HEK293 (cell line): ENCODE measurements around the gene DDOST.

Experiments
- CTCF ChIA-PET: fragments of 350-600 bp; formaldehyde crosslinking; extraction: SDS; loops from one replicate; lab custom pipeline; 2021; ENCODE audit warnings: antibody characterized with exemption; lab: Yijun Ruan, JAX
- POLR2A ChIA-PET: fragments of 300-600 bp; formaldehyde crosslinking; extraction: SDS; loops from one replicate; lab custom pipeline; 2020; ENCODE audit warnings: antibody characterized with exemption, inconsistent platforms; lab: Yijun Ruan, JAX
- H3K27ac ChIP-seq: fragments of 200-500 bp; sonication (Bioruptor generic); 2 replicates; pipeline ENCODE4 v1.5.1; 2014; ENCODE audit warnings: low read depth, low read length, control low read depth, inconsistent platforms; ENCODE audit errors: extremely low read depth
- H3K36me3 ChIP-seq, 2 experiments: fragments of 200-500 bp in 1 of 2; sonication (Bioruptor generic) in 1 of 2; 1 replicate in 1 of 2; 2 replicates in 1 of 2; pipeline ENCODE4 v1.5.1; 2014 to 2017; ENCODE audit warnings: inconsistent platforms in 2 of 2, low read length in 2 of 2; ENCODE audit not compliant: control insufficient read depth in 2 of 2, insufficient read depth in 1 of 2
- H3K4me1 ChIP-seq: fragments of 200-500 bp; sonication (Bioruptor generic); 2 replicates; pipeline ENCODE4 v1.5.1; 2014; ENCODE audit warnings: mild to moderate bottlenecking, low read length, inconsistent platforms; ENCODE audit not compliant: control insufficient read depth, insufficient read depth
- H3K4me3 ChIP-seq: 2 replicates; pipeline ENCODE4 v1.5.1; 2011; ENCODE audit warnings: low read depth, mild to moderate bottlenecking, control low read depth, low read length, moderate library complexity
- H3K9me3 ChIP-seq: fragments of 200-500 bp; sonication (Bioruptor generic); 2 replicates; pipeline ENCODE4 v1.5.1; 2014; ENCODE audit warnings: low read depth, low read length, inconsistent platforms; ENCODE audit not compliant: control insufficient read depth, insufficient read depth
- ZBTB48 ChIP-seq: fragments of 450-650 bp; formaldehyde crosslinking; IDR thresholded peaks from 2 replicates; pipeline ENCODE4 v1.5.1; 2016; ENCODE audit warnings: missing biosample characterization, missing genetic modification characterization
- ZNF23 ChIP-seq: fragments of 450-650 bp; formaldehyde crosslinking; IDR thresholded peaks from 2 replicates; pipeline ENCODE4 v1.5.1; 2016; ENCODE audit warnings: missing biosample characterization, missing genetic modification characterization, borderline replicate concordance
- ZNF266 ChIP-seq: fragments of 450-650 bp; formaldehyde crosslinking; IDR thresholded peaks from 2 replicates; pipeline ENCODE4 v1.5.1; 2016; ENCODE audit warnings: missing biosample characterization, missing genetic modification characterization, low read depth
- ZNF335 ChIP-seq: fragments of 450-650 bp; formaldehyde crosslinking; conservative IDR thresholded peaks from 2 replicates; pipeline ENCODE4 v1.5.1; 2016; ENCODE audit warnings: missing biosample characterization, missing genetic modification characterization
- ZNF529 ChIP-seq: fragments of 450-650 bp; formaldehyde crosslinking; IDR thresholded peaks from 2 replicates; pipeline ENCODE4 v1.5.1; 2017; ENCODE audit warnings: missing genetic modification characterization, missing biosample characterization; ENCODE audit not compliant: insufficient replicate concordance
- ZNF558 ChIP-seq: fragments of 450-650 bp; formaldehyde crosslinking; IDR thresholded peaks from 2 replicates; pipeline ENCODE4 v1.5.1; 2016; ENCODE audit warnings: missing biosample characterization, missing genetic modification characterization
- ZNF747 ChIP-seq: fragments of 450-650 bp; formaldehyde crosslinking; IDR thresholded peaks from 2 replicates; pipeline ENCODE4 v1.5.1; 2016; ENCODE audit warnings: missing biosample characterization, missing genetic modification characterization

DDOST gene

GRCh38 chr1:20603504-20604464 is 57.4 kb downstream of the DDOST start:
- Histone ChIP-seq H3K4me3 (no peak overlapping the region), H3K36me3 (no peaks in the 10 kb centered on the region), H3K27ac (no peak overlapping the region), H3K4me1 (no peaks in the 10 kb centered on the region), H3K9me3 (no peaks in the 10 kb centered on the region)
- ChIA-PET POLR2A (no interaction called here), CTCF (interaction anchor here (0.6 to 1.4 kb wide), 4 partner anchors 29 to 558 kb away, joined by 3 to 5 read pairs (median 4); no protein-coding TSS in a partner anchor)
- no peak for TF ChIP-seq ZNF558 (tag by site-specific recombination)
- peak; percentile 28; the same call in 1 of the 2 replicates for TF ChIP-seq ZNF266
- TF ChIP-seq ZNF335 (tag by site-specific recombination) = no peak

GRCh38 chr1:20602851-20603450 is 58.2 kb downstream of the DDOST start:
- ChIA-PET CTCF (interaction anchor here (0.7 to 1.4 kb wide), 2 partner anchors 28 to 557 kb away, joined by 4 to 5 read pairs; no protein-coding TSS in a partner anchor), POLR2A (no interaction called here)
- Histone ChIP-seq H3K36me3 (no peaks in the 10 kb centered on the region), H3K4me1 (no peaks in the 10 kb centered on the region)
- TF ChIP-seq ZNF23 (tag by site-specific recombination) = no peak
- TF ChIP-seq ZNF529 (tag by site-specific recombination) = no peak
- TF ChIP-seq ZBTB48 = no peak
- TF ChIP-seq ZNF747 = no peak
- TF ChIP-seq, all 188 proteins: peak for 0
- no peak overlapping the region for H3K4me3 ChIP-seq
- H3K9me3 ChIP-seq = no peaks in the 10 kb centered on the region
- H3K27ac ChIP-seq = no peak overlapping the region
